Measurements from ENCODE around the gene POLR2J.
"Not testable (repeated sequence)": the region's sequence is repeated elsewhere in the genome, so short reads cannot be mapped to it uniquely, and the experiment has no call there.

The POLR2J gene

DNA sequence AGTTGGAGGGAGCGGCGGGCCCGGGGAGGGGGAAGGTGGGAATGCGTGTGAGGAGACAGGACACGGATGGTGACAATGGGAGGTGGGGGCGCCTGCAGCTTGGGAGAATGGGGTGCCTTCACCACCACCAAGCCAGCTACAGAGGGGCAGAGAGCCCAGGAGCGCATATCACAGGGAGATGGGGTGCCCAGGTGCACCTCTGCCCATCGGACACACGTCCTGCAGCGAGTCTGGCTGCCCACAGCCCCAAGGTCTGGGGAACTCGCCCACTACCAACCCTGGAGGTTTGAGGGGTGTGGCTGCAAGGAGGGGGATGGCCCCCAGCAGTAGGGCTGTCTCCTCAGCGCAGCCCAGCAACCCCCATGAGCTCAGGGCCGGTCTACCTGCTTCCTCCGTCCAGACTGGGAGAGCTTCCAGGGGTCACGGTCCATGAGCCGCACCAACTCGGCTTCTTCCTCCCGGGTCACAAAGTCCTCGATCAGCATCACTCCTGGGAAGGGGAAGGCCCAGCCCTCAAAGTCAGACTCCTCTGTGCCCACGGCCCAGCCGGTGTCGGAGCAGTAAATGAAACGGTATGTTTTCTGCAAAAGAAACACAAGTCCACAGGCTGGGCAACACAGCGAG lies 19.4 kb downstream of the POLR2J start:
- H3K9ac ChIP-seq (ENCODE audit: low read length), result no peak overlapping the region
- H3K4me3 ChIP-seq (ENCODE audit: low read length), result no peak overlapping the region
- no peaks in the 10 kb centered on the region for H3K9me3 ChIP-seq (ENCODE audit: control insufficient read depth, low read length)
- no peaks in the 10 kb centered on the region for H3K27me3 ChIP-seq (replicated peaks; ENCODE audit: control insufficient read depth, insufficient read depth, low read length)
- no peak for DNase-seq (ENCODE audit: low read depth)
- peaks cover 9% of the 10 kb centered on the region for H3K4me1 ChIP-seq (ENCODE audit: control insufficient read depth, insufficient read depth, low read length)
- H3K36me3 ChIP-seq (ENCODE audit: control insufficient read depth, insufficient read depth, low read length, severe bottlenecking), result peaks cover 28% of the 10 kb centered on the region

DNA sequence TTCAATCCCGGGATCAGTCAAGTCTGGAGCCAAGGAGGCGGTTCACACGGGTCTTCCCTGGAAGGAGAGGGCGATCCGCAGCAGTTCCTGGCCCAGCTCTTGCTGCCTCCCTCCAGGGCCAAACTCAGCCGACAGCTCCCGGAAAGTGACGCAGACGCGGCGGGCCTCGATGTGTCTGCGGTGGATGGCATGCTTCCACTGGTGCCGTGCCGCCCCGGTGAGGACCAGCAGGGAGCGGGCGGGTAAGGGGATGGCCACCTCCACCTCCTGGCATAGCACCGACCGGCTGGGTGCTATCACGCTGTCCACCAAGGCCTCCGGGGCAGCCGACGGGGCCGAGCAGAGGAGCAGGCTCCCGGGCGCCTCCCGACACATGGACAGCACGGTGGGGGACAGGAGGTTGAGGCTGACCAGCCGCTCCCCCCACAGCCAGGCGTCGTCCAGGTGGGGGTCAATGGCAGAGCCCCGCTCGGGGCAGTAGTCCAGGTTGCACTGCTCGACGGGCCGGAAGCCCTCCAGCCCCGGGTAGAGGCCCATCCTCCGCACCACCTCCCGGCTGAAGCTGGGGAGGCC lies 21.3 kb downstream of the POLR2J start:
- H3K36me3 ChIP-seq (ENCODE audit: control insufficient read depth, insufficient read depth, low read length, severe bottlenecking), result peaks cover 28% of the 10 kb centered on the region
- DNase-seq (ENCODE audit: low read depth), result no peak
- no peak overlapping the region for H3K9ac ChIP-seq (ENCODE audit: low read length)
- no peak overlapping the region for H3K4me3 ChIP-seq (ENCODE audit: low read length)
- no peaks in the 10 kb centered on the region for H3K9me3 ChIP-seq (ENCODE audit: control insufficient read depth, low read length)
- H3K27me3 ChIP-seq (replicated peaks; ENCODE audit: control insufficient read depth, insufficient read depth, low read length), result no peaks in the 10 kb centered on the region
- H3K4me1 ChIP-seq (ENCODE audit: control insufficient read depth, insufficient read depth, low read length), result no peaks in the 10 kb centered on the region

DNA sequence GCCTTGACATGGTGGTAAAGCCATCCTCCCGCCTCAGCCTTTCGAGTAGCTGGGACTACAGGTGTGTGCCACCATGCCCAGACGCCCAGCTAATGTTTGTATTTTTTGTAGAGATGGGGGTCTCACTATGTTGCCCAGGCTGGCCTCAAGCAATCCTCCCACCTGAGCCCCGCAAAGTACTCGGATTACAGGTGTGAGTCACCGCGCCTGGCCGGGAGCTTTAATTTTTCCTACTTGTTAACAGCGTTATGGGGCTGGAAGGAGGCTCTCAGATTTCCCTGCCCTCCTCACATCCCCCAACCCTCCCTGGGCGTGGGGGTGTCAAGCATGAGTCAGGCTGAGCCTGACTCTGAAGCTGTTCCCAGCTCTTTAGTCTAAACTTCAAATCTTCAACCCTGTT lies 22.4 kb downstream of the POLR2J start:
- peak; percentile 19 for DNase-seq (ENCODE audit: low read depth)
- H3K36me3 ChIP-seq (ENCODE audit: control insufficient read depth, insufficient read depth, low read length, severe bottlenecking), result peaks cover 28% of the 10 kb centered on the region

DNA sequence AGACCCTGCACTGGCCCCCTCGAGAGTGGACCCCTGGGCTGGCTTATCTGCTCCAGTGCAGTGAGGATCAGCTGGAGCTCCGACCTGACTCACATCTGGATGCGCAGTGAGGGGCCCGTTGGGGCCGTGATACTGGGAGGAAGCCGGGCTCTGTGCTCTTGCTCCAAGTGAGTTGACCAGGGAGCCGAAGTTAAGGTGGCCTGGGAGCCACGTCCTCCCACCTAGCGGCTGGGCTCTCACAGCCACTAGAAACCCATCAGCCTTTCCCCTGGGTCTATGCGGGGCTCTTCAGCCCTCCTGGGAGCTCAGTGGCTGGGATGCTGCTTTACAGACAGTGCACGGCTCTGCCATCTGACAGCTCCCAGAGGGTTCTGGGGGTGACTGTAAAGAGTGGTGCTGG lies 23.1 kb downstream of the POLR2J start:
- Histone ChIP-seq H3K36me3 (ENCODE audit: control insufficient read depth, insufficient read depth, low read length, severe bottlenecking) (peaks cover 28% of the 10 kb centered on the region), H3K4me1 (ENCODE audit: control insufficient read depth, insufficient read depth, low read length) (peaks cover 4% of the 10 kb centered on the region), H3K27me3 (replicated peaks; ENCODE audit: control insufficient read depth, insufficient read depth, low read length) (no peaks in the 10 kb centered on the region), H3K4me3 (ENCODE audit: low read length) (no peak overlapping the region), H3K9ac (ENCODE audit: low read length) (no peak overlapping the region), H3K9me3 (ENCODE audit: control insufficient read depth, low read length) (no peaks in the 10 kb centered on the region)
- DNase-seq (ENCODE audit: low read depth), result no peak

More for the DNA sequence above, 22.4 kb downstream of the POLR2J start:
- no peak overlapping the region for H3K4me3 ChIP-seq (ENCODE audit: low read length)
- H3K9ac ChIP-seq (ENCODE audit: low read length), result no peak overlapping the region
- no peaks in the 10 kb centered on the region for H3K9me3 ChIP-seq (ENCODE audit: control insufficient read depth, low read length)
- no peaks in the 10 kb centered on the region for H3K27me3 ChIP-seq (replicated peaks; ENCODE audit: control insufficient read depth, insufficient read depth, low read length)
- peaks cover 2% of the 10 kb centered on the region for H3K4me1 ChIP-seq (ENCODE audit: control insufficient read depth, insufficient read depth, low read length)

DNA sequence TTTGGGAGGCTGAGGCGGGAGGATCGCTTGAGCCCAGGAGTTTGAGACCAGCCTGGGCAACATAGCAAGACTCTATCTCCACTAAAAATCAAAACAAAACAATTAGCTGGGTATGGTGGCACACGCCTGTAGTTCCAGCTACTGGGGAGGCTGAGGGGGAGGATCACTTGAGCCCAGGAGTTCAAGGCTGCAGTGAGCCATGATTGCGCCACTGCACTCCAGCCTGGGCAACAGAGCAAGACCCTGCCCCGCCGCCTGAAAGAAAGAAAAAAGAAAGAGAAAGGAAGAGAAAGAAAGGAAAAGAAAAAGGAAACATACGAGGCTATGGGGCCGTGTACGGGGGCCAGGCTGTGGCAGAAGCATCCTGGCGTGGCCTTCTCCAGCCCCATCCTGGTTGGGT lies 23.8 kb downstream of the POLR2J start:
- H3K9ac ChIP-seq (ENCODE audit: low read length); H3K27me3 ChIP-seq (replicated peaks; ENCODE audit: control insufficient read depth, insufficient read depth, low read length); H3K9me3 ChIP-seq (ENCODE audit: control insufficient read depth, low read length); DNase-seq (ENCODE audit: low read depth); H3K4me3 ChIP-seq (ENCODE audit: low read length); H3K4me1 ChIP-seq (ENCODE audit: control insufficient read depth, insufficient read depth, low read length): not testable (repeated sequence)
- peaks cover 28% of the 10 kb centered on the region for H3K36me3 ChIP-seq (ENCODE audit: control insufficient read depth, insufficient read depth, low read length, severe bottlenecking)

DNA sequence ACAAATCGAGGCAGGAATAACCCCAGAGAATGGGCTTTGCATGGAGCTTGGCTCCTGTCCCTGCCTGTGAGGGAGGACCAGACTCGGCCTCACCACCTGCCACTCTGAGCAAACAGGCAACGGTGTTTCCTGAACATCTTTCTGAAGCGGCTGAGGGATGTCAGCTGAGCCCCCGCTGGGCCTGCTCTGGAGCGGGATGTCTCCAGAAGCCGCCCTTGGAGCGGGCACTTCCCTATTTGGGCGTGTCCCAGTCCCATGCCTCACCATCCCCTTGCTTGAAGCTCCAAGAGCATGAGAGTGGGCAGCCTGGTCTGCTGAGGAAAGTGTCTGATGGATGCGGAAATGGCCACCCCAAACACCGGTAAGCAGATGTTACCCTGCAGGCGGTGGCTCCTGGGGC lies 24.3 kb downstream of the POLR2J start:
- no peaks in the 10 kb centered on the region for H3K27me3 ChIP-seq (replicated peaks; ENCODE audit: control insufficient read depth, insufficient read depth, low read length)
- peaks cover 4% of the 10 kb centered on the region for H3K4me1 ChIP-seq (ENCODE audit: control insufficient read depth, insufficient read depth, low read length)
- H3K36me3 ChIP-seq (ENCODE audit: control insufficient read depth, insufficient read depth, low read length, severe bottlenecking), result peaks cover 28% of the 10 kb centered on the region
- H3K9ac ChIP-seq (ENCODE audit: low read length), result no peak overlapping the region
- no peak overlapping the region for H3K4me3 ChIP-seq (ENCODE audit: low read length)
- H3K9me3 ChIP-seq (ENCODE audit: control insufficient read depth, low read length), result no peaks in the 10 kb centered on the region
- no peak for DNase-seq (ENCODE audit: low read depth)

DNA sequence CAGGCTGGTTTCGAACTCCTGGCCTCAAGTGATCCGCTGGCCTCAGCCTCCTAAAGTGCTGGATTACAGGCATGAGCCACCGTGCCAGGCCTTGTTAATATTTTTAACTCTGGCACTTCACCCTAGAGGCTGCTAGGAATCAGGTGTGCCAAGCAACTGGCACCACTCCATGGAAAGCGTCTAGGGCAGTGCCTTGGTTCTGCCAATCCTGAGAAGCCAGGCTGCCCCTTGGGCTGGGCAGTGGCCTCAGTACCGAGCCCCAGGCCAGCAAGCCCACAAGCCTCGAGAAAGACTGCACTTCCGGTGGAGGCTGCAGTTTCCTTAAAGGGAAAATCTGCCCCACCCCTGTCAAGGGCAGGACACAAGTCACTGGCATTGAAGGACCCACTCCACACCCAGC lies 25.4 kb downstream of the POLR2J start:
- Histone ChIP-seq H3K4me3 (ENCODE audit: low read length) (no peak overlapping the region), H3K9ac (ENCODE audit: low read length) (no peak overlapping the region), H3K9me3 (ENCODE audit: control insufficient read depth, low read length) (no peaks in the 10 kb centered on the region), H3K36me3 (ENCODE audit: control insufficient read depth, insufficient read depth, low read length, severe bottlenecking) (peaks cover 20% of the 10 kb centered on the region), H3K27me3 (replicated peaks; ENCODE audit: control insufficient read depth, insufficient read depth, low read length) (no peaks in the 10 kb centered on the region), H3K4me1 (ENCODE audit: control insufficient read depth, insufficient read depth, low read length) (peaks cover 4% of the 10 kb centered on the region)
- DNase-seq (ENCODE audit: low read depth), result no peak

DNA sequence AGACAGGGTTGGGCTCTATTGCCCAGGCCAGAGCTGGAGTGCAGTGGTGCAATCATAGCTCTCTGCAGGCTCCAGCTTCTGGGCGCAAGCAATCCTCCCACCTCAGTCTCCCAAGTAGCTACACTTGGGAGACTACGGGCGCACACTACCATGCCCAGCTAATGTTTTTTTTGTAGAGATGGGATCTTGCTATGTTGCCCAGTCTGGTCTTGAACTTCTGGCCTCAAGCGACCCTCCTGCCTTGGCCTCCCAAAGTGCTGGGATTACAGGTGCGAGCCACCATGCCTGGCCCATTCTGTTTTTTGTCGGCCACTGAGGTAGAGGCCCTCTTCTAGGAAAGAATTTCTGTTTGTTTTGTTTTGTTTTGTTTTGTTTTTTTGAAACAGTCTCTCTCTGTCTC lies 26.3 kb downstream of the POLR2J start:
- Histone ChIP-seq H3K9me3 (ENCODE audit: control insufficient read depth, low read length) (no peaks in the 10 kb centered on the region), H3K36me3 (ENCODE audit: control insufficient read depth, insufficient read depth, low read length, severe bottlenecking) (peaks cover 14% of the 10 kb centered on the region), H3K4me3 (ENCODE audit: low read length) (no peak overlapping the region), H3K27me3 (replicated peaks; ENCODE audit: control insufficient read depth, insufficient read depth, low read length) (no peaks in the 10 kb centered on the region), H3K9ac (ENCODE audit: low read length) (no peak overlapping the region), H3K4me1 (ENCODE audit: control insufficient read depth, insufficient read depth, low read length) (peaks cover 4% of the 10 kb centered on the region)
- DNase-seq (ENCODE audit: low read depth), result no peak

DNA sequence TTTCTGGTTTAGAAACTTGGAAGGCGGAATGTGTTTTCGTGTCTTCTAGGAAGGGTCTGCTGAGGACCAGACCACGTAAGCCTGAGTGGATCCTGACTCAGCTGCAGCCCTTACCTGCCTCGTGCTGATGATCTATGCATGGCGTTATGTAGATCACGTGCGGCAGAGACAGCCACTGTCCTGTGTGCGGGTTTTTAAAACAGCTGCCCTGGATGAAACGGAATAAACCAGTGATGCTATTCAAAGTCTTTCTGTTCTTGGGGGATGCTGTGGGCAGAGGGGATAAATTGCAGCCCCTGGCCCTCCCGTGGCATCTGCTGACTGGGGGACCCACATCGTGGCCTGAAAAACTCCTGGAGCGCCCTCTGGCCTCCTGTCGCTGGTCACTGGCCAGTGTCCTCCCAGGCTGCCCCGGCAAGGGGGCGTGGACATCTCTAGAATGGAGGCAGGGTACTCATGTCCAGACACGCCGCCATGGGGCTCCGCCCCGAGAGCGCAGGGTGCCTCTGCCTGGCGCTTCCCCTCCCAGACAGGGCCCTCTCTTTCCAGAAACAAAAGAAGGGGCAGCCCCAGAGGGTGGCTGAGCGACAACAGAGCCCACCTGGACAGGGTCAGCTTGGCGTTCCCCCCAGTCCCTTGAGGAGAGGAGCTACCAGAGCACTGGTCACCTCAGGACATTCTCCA lies 27.2 kb downstream of the POLR2J start:
- peaks cover 4% of the 10 kb centered on the region for H3K4me1 ChIP-seq (ENCODE audit: control insufficient read depth, insufficient read depth, low read length)
- no peak overlapping the region for H3K9ac ChIP-seq (ENCODE audit: low read length)
- H3K9me3 ChIP-seq (ENCODE audit: control insufficient read depth, low read length), result no peaks in the 10 kb centered on the region
- DNase-seq (ENCODE audit: low read depth), result no peak
- peak overlapping the region; percentile 23 for H3K4me3 ChIP-seq (ENCODE audit: low read length)
- H3K27me3 ChIP-seq (replicated peaks; ENCODE audit: control insufficient read depth, insufficient read depth, low read length), result no peaks in the 10 kb centered on the region
- peaks cover 13% of the 10 kb centered on the region for H3K36me3 ChIP-seq (ENCODE audit: control insufficient read depth, insufficient read depth, low read length, severe bottlenecking)

DNA sequence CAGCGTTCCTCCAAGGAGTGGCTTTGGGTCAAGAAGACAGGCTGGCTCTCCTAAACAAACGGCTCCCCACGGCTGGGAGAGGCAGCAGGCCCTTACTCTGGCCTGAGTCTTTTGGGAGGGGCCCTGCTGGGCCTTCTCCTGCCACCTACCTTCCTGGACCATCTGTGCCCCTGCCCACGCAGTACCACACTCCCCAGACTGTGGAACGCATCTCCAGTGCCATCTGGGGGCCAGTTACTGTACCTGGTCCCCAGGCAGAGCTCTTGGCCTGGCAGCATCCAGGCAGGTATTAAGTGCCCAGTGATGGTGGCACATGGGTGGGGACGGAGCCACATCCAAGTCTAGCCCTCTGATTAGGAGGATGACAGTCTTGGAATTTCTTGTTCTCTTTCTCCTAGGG lies 28.5 kb downstream of the POLR2J start:
- H3K27me3 ChIP-seq (replicated peaks; ENCODE audit: control insufficient read depth, insufficient read depth, low read length), result no peaks in the 10 kb centered on the region
- H3K9ac ChIP-seq (ENCODE audit: low read length), result no peak overlapping the region
- H3K9me3 ChIP-seq (ENCODE audit: control insufficient read depth, low read length), result no peaks in the 10 kb centered on the region
- peaks cover 9% of the 10 kb centered on the region for H3K36me3 ChIP-seq (ENCODE audit: control insufficient read depth, insufficient read depth, low read length, severe bottlenecking)
- peaks cover 4% of the 10 kb centered on the region for H3K4me1 ChIP-seq (ENCODE audit: control insufficient read depth, insufficient read depth, low read length)
- no peak overlapping the region for H3K4me3 ChIP-seq (ENCODE audit: low read length)
- DNase-seq (ENCODE audit: low read depth), result no peak

DNA sequence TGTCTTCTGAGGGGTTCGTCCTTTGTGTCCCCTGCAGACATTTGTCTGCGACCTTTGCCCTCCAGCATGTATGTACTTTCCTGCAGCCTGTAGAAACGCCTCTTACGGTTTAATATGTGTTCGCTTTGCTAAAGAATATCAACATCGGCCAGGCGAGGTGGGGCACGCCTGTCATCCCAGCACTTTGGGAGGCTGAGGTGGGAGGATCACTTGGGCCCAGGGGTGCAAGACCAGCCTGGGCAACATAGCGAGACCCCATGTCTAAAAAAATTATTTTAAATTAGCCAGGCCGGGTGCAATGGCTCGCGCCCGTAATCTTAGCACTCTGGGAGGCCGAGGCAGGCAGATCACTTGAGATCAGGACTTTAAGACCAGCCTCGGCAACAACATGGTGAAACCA lies 29.6 kb downstream of the POLR2J start:
- Histone ChIP-seq H3K4me3 (ENCODE audit: low read length) (no peak overlapping the region), H3K36me3 (ENCODE audit: control insufficient read depth, insufficient read depth, low read length, severe bottlenecking) (peaks cover 9% of the 10 kb centered on the region), H3K4me1 (ENCODE audit: control insufficient read depth, insufficient read depth, low read length) (peaks cover 4% of the 10 kb centered on the region), H3K9ac (ENCODE audit: low read length) (no peak overlapping the region), H3K27me3 (replicated peaks; ENCODE audit: control insufficient read depth, insufficient read depth, low read length) (no peaks in the 10 kb centered on the region), H3K9me3 (ENCODE audit: control insufficient read depth, low read length) (no peaks in the 10 kb centered on the region)
- no peak for DNase-seq (ENCODE audit: low read depth)

All from adipocyte (in vitro differentiated cells).